T follicular helper cell (primary cell): ENCODE measurements around the gene PDAP1.
"Not testable (repeated sequence)": the region's sequence is repeated elsewhere in the genome, so short reads cannot be mapped to it uniquely, and the experiment has no call there.

Experiments
- DNase-seq: peaks from one replicate; pipeline ENCODE4 v3.0.0-alpha.2; 2020; ENCODE audit warnings: low read depth

The PDAP1 gene

DNA sequence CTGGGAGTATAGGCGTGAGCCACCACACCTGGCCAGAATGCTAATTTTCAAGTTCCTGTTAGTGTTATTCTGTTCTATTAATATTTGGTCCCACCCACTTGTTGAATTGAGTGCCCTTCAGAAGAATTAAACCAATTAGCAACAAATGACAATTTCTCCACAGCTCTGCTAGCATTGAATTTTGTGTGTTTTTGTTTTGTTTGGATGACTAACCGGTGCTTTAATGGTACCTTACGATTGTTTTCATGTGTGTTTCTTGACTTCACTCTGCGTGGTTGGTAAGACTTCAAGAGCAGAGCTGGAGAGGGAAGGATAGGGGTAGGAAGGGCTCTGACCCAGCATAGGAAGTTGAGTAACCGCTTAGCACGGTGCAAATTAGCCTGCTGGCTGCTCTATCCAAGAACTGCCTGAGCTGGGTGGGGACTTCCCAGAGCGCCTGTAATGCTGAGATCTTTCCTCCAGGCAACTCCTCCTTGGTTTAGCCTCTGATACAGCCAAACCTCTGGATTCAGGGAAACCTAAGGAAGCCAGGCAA, 29.3 kb downstream of the PDAP1 start:
- DNase-seq: peak; percentile 57

DNA sequence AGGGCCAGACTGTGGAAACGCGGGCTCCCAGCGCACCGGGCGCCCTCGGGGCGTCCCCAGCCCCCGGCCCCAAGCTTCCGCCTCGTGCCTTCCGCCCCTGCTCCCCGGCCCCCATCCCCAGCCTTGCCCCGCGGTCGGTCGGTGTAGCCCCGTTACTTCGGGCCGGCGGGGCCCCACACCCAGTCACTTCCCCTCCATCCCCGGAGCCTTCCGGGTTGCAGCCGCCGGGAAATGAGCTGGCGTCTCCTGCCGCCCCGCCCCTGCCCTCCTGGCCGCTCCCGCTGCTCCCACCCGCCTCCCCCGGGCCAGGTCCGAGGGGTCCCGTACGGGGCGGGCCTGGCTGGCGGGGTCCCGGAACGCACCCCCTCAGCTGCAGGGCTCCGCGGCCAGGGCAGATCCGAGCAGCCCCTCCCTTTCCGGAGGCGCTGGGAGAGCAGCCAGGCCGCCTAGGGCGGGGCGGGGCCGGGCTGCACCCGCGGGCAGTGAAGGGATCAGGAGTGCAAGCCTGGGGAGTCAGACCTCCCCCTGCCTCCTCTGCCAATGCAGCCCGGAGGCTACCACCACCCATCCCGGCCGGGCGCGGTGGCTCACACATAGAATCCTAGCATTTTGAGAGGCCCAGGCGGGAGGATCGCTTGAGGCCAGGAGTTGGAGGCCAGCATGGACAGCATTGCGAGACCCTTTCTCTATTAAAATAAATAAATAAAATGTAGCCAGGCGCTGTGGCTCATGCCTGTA, 33.2 kb downstream of the PDAP1 start:
- DNase-seq: peak; percentile 46

DNA sequence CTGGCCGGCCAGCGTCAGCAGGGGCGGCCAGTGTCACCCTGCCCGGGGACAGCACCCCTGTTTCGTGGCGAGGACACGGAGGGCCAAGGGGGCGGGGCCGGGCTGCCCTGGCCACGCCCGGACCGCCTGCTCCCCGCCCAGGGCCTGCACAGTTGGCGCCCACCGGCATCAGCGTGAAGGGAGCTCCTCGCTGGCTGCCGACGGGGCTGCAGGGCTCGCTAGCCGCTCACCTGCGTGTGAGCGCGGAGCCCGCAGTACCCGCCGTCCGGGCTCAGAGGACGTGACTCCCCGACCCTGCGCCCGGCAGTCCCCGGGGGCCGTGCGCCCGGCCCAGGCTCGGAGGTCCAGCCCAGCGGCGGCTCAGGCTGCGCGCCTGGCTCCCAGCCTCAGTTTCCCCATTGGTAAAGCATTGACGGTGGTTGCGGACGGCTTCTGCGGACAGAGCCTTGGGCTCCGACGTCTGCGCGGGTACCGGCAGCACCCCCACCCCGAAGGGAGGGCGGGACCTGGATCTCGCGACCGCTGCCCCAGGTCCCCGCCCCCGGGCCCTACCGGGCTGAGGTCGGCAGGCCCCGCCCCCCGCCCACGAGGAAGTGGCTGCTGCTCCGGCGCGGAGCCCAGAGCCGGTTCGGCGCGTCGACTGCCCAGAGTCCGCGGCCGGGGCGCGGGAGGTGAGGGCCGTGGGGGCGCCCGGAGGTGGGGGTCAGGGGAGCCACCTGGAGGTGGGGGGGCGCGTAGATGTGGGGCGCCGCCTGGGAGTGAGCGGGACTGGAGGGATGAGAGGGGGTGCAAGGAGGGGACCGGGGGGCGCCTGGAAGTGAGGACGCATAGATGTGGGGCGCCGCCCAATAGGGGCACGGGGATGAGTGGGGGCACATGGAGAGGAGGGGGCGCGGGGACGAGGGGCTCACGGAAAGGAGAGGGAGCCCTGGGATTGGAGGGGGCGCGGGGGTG, 34.0 kb downstream of the PDAP1 start, which contains the start of gene ARPC1B:
Gene ARPC1B (plus strand): TSS at position 620 of the 954 bp plus-strand sequence. CDS start 10,985 bp downstream, outside the sequence.
- peak; percentile 80 for DNase-seq

DNA sequence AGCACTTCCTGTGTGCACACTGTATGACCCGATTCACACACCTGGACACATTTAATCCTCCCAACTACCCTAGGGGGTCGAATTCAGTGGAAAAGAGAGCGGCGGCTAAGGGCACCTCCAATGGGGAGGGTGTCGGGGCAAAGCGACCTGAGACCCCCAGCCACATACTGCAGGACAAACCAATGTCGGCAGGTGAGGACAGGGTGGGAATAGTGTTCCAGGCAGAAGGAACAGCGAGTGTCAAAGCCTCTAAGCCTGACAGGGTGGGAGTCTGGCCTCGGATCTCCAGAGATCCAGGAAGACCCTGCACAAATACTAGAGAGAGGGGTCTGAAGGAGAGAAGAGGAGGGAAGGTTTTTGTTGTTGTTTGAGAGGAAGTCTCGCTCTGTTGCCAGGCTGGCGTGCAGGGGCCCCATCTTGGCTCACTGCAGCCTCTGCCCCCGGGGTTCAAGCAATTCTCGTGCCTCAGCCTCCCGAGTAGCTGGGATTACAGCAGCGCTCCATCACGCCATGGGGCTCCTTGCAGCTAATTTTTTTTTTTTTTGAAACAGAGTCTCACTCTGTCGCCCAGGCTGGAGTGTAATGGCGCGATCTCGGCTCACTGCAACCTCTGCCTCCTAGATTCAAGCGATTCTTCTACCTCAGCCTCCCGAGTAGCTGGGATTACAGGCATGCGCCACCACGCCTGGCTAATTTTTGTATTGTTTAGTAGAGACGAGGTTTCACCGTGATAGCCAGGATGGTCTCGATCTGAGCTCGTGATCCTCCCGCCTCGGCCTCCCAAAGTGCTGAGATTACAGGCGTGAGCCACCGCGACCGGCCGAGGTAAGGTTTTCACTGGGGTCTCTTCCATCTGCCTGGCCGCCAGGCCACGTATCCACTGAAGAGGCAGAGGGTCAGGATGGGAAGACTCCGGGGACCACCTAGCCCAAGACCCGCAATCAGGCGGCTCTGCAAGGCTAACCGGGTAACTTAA, 35.0 kb downstream of the PDAP1 start:
- DNase-seq: no peak

DNA sequence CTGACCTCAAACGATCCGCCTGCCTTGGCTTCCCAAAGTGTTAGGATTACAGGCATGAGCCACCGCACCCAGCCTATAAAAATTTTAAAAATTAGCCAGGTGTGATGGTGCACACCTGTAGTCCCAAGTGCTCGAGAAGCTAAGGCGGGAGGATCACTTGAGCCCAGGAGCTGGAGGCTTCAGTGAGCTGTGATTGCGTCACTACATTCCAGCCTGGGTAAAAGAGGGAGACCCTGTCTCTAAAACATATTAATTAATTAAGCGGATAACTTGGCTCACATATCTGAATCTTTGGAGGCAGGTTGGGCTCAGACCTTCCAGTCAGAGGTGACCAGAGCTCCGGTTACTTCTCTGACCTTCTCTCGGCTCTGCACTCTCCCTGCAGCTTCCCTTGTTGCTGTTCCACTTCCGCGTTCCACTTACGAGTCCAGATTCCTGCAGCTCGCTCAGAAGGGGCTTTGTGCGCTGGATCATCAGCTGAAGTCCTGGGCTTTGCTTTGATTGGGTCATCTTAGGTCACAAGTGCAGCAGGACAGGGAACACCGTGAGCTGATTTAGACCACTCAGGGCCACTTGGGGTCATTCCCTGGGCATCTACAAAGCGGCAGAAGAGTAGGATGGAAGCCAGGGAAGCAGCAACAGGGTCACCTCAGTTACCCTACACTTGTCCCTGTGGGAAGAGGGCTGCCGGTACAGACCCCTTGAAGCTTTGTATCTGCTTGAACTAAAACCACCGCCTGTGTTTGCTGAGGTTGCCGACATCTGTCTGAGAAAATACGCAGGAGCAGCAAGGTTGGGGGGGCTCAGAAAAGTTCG, 35.9 kb downstream of the PDAP1 start:
- no peak for DNase-seq

DNA sequence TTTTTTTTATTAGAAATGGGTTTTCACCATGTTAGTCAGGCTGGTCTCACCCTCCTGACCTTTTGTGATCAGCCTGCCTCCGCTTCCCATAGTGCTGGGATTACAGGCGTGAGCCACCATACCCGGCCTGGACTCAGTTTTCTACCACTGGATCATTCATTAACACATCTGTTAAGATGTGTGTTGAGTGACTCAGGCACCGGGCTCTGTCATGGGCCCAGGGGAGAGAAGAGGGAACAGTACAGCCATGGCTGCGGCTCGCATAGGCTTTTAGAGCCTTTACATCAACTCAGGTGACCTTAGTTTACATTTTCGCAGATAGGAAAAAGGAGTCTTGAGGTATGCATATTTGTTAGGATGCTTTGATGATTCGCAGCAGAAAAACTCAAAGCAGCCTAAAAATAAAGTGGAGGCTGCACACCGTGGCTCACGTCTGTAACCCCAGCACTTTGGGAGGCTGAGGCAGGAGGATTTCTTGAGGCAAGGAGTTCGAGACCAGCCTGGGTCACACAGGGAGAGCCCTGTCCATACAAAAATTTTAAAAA, 36.9 kb downstream of the PDAP1 start:
- DNase-seq: no peak

DNA sequence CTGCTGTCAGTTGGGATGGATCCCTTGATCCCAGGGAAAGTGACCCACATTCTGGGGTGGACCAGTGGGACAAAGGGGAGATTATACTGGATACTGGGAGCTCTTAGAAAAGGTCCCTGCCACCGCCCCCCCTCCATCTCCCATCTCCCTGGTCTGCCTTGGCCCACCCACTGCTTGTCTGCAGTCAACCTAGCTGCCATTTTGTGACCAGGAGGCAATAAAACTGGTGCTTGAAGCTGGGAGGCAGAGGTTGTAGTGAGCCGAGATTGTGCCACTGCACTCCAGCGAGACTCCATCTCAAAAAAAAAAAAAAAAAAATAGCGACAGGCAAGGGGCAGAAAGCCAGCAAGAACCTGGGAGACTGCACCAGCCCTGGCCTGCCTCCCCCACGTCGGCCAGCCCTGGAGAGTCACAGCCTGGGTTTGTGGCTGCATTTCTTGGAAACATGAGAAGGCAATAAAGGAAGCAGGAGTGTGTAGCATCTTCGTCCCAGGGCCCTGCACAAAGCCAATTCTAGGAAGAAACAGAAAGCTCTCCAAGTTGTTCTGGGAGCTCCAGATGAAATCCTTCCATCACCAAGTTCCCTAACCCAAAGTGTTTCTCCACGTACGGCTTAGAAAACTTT, 38.5 kb downstream of the PDAP1 start:
- DNase-seq: no peak

DNA sequence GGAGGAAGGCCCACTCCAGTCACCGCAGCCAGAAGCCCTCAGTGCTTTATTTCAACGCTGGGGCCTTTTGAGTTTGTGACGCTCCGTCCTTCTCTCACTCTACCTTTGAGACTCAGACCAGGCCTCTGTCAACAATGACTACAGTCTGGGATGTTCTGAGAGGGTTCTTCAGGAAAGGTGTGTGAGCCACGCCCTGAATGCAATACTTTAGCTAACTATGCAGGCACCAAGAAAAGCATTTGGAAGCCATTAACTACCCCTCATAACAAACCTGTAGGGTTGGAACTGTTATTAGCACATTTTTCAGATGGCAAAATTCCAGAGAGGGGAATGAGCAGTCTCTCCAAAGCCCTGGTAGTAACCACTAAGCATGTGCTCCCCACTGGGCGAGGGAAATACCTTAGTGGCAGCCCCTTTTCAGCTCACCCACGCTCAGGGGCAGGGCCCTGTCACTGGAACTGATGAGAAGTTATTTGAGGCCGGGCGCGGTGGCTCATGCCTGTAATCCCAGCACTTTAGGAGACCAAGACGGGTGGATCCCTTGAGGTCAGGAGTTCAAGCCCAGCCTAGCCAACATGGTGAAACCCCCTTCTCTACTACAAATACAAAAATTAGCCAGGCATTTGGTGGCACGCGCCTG, 39.5 kb downstream of the PDAP1 start:
- no peak for DNase-seq

DNA sequence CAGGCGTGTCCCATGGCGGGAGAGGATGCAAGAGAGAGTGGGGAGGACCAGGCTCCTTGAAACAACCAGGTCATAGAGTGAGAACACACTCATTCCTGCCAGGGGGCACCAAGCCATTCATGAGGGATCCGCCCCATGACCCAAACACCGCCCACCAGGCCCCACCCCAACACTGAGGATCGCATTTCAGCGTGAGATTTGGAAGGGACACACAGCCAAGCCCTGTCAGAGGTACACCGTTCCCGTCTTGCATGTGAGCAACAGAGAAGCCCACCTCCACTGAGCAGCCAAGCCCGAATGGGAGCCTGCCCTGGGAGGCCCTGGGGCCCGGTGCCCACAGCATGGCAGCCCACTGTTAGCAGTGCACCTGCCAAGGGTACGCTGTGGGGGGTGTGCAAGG, 41.8 kb downstream of the PDAP1 start:
- DNase-seq: no peak

DNA sequence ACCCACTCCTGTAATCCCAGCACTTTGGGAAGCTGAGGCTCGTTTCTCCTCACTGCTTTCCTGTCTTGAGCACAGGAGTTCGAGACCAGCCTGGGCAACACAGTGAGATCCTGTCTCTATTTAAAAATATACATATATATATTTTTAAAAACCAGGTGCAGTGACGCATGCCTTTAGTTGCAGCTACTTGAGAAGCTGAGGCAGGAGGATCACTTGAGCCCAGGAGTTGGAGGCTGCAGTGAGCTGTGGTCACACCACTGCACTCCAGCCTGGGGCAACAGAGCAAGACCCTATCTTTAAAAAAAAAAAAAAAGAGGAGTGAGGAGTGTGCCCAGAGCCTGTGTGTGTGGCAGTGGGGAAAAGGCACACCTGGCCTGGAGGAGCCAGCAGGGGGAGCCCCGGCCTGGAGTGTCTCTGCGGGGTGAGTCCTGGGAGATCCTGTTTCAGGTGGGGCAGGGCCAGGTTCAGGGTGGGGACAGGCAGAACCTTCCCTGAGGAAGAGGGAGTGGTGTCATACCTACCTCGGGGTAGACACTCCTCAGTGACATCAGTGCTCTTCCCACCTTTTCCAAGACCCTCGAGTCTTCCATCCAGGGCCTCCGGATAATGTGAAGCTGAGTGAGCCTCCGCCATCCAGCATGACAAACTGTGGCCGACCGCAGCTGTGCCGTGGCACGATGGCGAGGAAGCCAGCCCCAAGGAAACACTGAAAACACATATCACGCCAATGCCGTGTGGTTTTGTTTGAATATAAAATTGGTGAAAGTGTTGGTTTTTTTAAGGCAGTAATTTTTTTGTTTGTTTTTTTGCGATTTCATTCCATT, 42.9 kb downstream of the PDAP1 start:
- peak; percentile 64 for DNase-seq

DNA sequence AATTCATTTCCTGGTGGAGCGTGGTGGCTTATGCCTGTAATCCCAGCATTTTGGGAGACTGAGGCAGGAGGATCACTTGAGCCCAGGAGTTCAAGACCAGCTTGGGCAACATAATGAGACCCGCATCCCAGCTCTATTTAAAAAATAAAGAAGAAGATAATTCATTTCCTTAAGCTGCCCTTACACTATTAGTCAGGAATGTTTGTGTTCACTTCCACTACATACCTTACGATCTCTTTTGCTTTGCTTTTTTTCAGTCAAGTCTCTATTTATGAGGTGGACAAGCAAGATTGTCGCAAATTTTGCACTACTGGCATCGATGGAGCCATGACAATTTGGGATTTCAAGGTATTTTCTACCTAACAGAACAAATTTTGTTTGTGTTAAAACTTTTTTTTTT, 45.1 kb downstream of the PDAP1 start:
- no peak for DNase-seq

DNA sequence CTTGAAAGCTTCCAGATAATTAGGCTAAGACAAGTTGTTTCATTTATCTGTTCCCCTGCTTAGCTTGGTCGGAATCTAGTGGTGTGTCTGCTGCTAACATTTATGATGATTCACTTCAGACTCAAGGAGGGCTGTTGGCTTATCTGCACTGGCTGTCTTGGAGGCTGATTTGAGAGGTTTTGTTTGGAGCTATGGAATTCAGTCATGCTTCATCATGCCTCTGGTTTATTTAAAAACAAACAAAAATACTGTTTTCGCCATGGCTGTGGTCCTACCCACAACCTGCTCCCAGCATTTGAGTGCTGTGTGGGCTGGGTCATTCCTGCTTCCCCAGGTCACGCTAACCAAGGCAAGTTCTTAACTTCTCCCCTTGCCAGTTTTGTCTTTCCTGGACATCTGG, 45.6 kb downstream of the PDAP1 start:
- no peak for DNase-seq

DNA sequence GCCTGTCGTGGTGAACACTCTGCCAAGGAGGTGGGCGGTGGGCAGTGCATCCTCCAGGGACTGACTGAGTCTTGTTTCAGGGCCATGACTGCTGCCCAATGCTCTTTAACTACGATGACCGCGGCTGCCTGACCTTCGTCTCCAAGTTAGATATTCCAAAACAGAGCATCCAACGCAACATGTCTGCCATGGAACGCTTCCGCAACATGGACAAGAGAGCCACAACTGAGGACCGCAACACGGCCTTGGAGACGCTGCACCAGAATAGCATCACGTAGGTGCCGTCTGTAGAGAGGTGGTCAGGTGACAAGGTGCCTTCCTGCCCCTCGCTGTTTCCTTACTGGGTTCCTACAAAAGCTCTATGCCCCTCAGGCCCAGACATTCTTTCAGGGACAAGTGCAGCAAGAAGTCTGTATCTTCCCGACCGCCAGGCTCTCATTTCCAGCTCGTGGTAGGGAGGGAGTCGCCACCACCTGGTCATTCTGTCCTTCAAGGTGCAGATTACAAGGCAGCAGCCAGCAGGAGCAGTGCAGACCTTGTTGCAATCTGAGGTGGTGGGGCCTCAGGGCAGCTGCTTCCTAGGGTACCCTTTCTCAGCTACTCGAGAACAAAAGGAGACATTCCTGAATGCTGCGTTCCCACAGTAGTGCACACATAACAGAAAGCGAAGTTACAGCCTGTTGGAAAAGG, 48.8 kb downstream of the PDAP1 start:
- DNase-seq: no peak

DNA sequence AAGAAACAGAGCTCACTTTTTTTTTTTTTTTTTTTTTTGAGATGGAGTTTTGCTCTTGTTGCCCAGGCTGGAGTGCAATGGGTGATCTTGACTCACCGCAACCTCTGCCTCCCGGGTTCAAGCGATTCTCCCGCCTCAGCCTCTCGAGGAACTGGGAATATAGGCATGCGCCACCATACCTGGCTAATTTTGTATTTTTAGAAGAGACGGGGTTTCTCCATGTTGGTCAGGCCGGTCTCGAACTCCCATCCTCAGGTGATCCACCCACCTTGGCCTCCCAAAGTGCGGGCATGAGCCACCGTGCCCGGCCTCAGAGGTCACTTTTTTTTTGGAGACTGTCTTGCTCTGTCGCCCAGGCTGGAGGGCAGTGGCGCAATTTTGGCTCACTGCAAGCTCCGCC, 49.9 kb downstream of the PDAP1 start:
- DNase-seq: not testable (repeated sequence)

DNA sequence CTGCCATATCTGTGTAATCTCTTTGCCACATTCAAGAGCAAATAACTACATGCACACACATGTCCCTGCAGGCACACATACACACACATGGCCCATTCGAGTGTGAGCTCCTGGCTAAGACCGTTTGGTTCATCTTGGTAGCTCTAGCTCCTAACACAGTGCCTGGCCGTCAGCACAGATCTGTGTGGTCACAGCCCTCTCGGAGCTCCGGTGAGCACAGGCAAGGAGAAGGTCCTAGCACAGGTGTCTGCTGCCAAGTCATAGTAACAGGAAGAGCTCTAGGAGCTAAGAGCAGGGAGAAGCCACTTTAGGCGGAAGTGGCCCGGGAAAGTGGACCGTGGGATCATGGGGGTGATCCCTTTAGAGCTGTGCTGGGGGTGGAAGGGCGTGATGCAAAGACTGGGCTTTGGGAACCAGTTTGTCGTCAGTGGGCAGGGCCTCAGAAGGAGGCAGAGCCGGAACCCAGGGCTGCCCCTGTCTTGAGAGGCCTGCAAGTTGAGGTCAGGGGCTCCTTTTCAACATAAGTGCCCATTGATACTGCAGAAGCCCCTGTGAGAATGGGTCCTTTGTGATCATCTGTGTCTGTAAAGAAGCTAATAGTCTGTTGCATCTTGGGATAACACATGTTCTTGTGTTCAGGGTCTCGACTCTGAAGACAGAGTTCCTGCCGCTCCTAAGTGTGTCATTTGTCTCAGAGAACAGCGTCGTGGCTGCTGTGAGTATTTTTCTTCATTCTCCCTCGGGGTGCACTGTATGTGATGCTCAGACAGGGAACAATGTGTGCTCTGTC, 50.5 kb downstream of the PDAP1 start:
- DNase-seq: no peak

DNA sequence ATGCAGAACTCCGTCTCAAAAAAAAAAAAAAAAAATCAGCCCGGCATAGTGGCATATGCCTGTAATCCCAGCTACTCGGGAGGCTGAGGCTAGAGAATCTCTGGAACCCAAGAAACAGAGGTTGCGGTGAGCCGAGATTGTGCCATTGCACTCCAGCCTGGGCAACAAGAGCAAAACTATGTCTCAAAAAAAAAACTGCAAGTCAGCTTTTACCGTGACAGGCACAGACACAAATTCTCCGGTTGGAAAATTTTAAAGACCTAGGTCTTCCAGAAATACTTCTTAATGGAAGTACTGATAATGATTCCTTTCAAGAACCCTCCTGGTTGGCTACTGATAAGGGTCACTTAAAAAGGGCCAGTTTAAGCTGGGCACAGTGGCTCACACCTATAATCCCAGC, 53.3 kb downstream of the PDAP1 start:
- no peak for DNase-seq

DNA sequence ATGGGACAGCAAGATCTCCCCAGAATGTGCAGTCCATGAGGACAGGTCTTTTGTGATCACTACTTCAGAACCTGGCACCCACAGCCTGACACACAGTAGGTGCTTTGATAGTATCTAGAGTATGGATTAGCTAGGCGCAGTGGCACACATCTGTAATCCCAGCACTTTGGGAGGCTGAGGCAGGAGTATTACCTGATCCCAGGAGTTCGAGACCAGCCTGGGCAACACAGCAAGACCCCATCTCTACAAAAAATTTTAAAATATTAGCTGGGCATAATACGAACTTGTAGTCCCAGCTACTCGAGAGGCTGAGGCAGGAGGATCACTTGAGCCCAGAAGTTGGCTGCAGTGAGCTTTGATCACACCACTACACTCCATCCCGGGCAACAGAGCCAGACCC, 56.1 kb downstream of the PDAP1 start:
- no peak for DNase-seq
